Esophagus muscularis mucosa (tissue), 4 donors: ENCODE measurements around the gene CDCA5. TPM values are rescaled to one million over a fixed set of nuclear protein-coding genes. Genes with fewer than 3 reads are reported as not detected.

Experiments used
- DNase-seq: peaks from one replicate; pipeline ENCODE4 v3.0.0-alpha.2; 2017; ENCODE audit errors: extremely low spot score
- H3K27ac ChIP-seq, 4 donors: fragments of 200-600 bp; sonication (generic); replicated peaks in 1 of 4; 1 replicate in 3 of 4; 2 replicates in 1 of 4; pipeline ENCODE4 v1.5.1; 2016 to 2019; ENCODE audit warnings: mild to moderate bottlenecking in 1 of 4
- H3K27me3 ChIP-seq, 4 donors: fragments of 200-600 bp; sonication (generic); one replicate each; pipeline versions ENCODE4 v1.5.1 to v1.6.0; 2016 to 2019
- H3K36me3 ChIP-seq, 4 donors: fragments of 200-600 bp; sonication (generic); one replicate each; pipeline ENCODE4 v1.5.1; 2016 to 2019
- H3K4me1 ChIP-seq, 4 donors: fragments of 200-600 bp; sonication (generic); one replicate each; pipeline ENCODE4 v1.5.1; 2016 to 2019
- H3K4me3 ChIP-seq, 4 donors: fragments of 200-600 bp; sonication (generic); 1 replicate in 2 of 4; 2 replicates in 2 of 4; pipeline ENCODE4 v1.5.1; 2016 to 2019; ENCODE audit warnings: mild to moderate bottlenecking in 4 of 4, moderate library complexity in 1 of 4
- H3K9me3 ChIP-seq, 4 donors: fragments of 200-600 bp; sonication (generic); 1 replicate in 3 of 4; 2 replicates in 1 of 4; pipeline ENCODE4 v1.5.1; 2016 to 2019
- CTCF ChIP-seq, 3 experiments: fragments of 200-600 bp in 2 of 3; fragments of 450-650 bp in 1 of 3; sonication (generic) in 2 of 3; IDR thresholded peaks; one replicate each; pipeline ENCODE4 v1.5.1; 2017 to 2019; ENCODE audit warnings: antibody characterized with exemption in 3 of 3, mild to moderate bottlenecking in 2 of 3, moderate library complexity in 1 of 3
- EP300 ChIP-seq: sonication (generic); formaldehyde crosslinking; IDR thresholded peaks from one replicate; pipeline ENCODE4 v1.6.1; 2017; ENCODE audit warnings: antibody characterized with exemption
- POLR2A ChIP-seq: fragments of 450-650 bp; IDR thresholded peaks from one replicate; pipeline ENCODE4 v1.6.1; 2017; ENCODE audit warnings: antibody characterized with exemption, moderate library complexity, mild to moderate bottlenecking, low read depth
- POLR2AphosphoS5 ChIP-seq, 2 donors: sonication (generic); formaldehyde crosslinking; IDR thresholded peaks; one replicate each; pipeline ENCODE4 v1.6.1; 2017; ENCODE audit warnings: antibody characterized with exemption in 2 of 2
- WGBS: methylation state at CpG from one replicate; pipeline ENCODE4 v1.1.5; 2018; 5-methylcytosine and 5-hydroxymethylcytosine counted together
- intact Hi-C: fragments of 100-400 bp; cut with DNase I; formaldehyde crosslinking; loops from one replicate; pipeline ENCODE4 v1.15.1; 2023
- total RNA-seq, 4 donors: library from RNA; depleted of rRNA; stranded (reverse); fragments of >200 nt; gene quantifications; one replicate each; pipeline versions ENCODE4 v1.1.0 to v1.2.1, GENCODE V29; 2016

The CDCA5 gene
- total RNA-seq, 4 donors from 2014 or later = 0.33 to 1.1 (median 0.38) TPM

DNA sequence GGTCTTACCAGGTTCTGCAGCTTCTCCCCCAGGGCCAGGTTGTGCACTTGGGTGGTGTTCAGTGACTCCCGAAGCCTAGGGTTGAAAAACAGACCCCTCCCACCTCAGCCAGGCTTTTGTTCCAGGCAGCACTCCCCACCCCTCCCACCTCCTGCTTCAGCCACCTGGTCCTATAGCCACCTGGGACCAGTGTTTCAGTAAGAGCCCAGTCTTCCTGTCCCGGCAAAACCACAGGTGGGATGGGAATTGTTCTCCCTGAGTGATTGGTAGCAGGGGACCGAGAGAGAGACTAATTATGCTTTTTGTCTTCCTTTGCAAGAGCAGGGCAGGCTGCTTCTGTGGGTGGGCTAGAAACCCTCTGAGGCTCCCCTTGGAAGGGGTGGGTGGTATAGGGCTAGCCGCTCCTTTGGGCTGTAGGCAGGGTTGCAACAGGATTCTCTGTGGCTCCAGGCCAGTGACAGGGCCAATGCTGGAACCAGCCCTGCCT lies 17.0 kb downstream of the CDCA5 start:
- Histone ChIP-seq H3K4me3 (no peak overlapping the region), H3K36me3 (no peaks in the 10 kb centered on the region), H3K27ac (no peak overlapping the region), H3K9me3 (no peaks in the 10 kb centered on the region), H3K27me3 (no peaks in the 10 kb centered on the region), H3K4me1 (no peaks in the 10 kb centered on the region)
- TF ChIP-seq EP300 (no peak), POLR2A (no peak), POLR2AphosphoS5 (IDR thresholded peaks at IDR 0.05) (no peak), CTCF (IDR thresholded peaks at IDR 0.05) (no peak)
- intact Hi-C loops = loop anchor here (10.0 kb wide), 1 partner anchor 688 kb away; no protein-coding TSS in a partner anchor
- WGBS = 80% methylated on average over 3 of the region's 4 CpGs
- DNase-seq = no peak

DNA sequence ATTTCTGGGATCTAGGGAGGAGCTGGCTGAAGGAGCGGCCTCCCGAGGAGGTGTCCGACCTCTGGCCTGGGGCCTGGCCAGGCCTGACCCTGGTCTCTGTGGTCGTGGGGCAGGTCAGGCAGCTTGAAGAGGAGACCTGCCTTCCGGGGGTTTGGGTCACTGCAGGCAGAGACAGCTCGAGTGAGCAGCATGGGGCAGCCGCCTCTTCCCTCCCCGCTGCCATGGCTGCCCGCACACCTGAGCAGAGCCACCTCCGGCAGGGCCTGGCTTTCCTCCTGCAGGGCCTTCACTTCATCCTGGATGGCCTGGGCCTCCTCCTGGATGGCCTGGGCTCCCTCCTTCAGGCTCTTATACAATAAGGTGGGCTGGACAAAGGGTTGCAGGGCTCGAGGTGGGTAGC lies 17.5 kb downstream of the CDCA5 start:
- Histone ChIP-seq H3K4me3 (no peak overlapping the region), H3K9me3 (no peaks in the 10 kb centered on the region), H3K27me3 (no peaks in the 10 kb centered on the region), H3K36me3 (no peaks in the 10 kb centered on the region), H3K27ac (no peak overlapping the region), H3K4me1 (no peaks in the 10 kb centered on the region)
- no peak for TF ChIP-seq POLR2AphosphoS5 (IDR thresholded peaks at IDR 0.05)
- TF ChIP-seq CTCF (IDR thresholded peaks at IDR 0.05) = no peak
- TF ChIP-seq POLR2A = no peak
- TF ChIP-seq EP300 = no peak
- WGBS = 71% methylated on average over 4 of the region's 11 CpGs
- intact Hi-C loops = loop anchor here (10.0 kb wide), 1 partner anchor 688 kb away; no protein-coding TSS in a partner anchor
- no peak for DNase-seq

DNA sequence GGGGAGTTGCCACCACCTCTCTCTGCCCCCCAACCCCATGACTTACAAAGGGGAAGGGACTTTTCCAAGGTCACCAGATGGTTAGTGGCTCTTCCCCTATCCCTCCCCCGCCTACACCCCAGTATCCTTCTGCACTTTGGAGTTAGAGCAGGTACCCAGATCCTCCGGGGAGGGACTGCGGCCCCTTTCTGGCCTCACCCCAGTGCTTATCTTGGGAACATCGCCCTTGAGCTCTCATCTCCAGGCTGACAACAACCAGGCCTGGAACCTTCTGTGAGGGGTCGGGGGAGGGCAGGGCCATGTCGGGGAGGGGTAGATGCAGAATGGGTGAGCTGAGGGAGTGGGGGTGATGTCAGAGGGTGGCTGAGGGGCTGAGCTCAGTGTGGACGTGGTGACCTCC lies 18.0 kb downstream of the CDCA5 start:
- intact Hi-C loops = loop anchor here (10.0 kb wide), 1 partner anchor 689 kb away; no protein-coding TSS in a partner anchor
- DNase-seq = no peak
- H3K9me3 ChIP-seq = no peaks in the 10 kb centered on the region
- H3K4me1 ChIP-seq = no peaks in the 10 kb centered on the region
- H3K36me3 ChIP-seq = no peaks in the 10 kb centered on the region
- 93% methylated on average over 7 of the region's 7 CpGs for WGBS
- H3K27ac ChIP-seq = no peak overlapping the region
- TF ChIP-seq POLR2AphosphoS5 (IDR thresholded peaks at IDR 0.05) (no peak), CTCF (IDR thresholded peaks at IDR 0.05) (no peak), POLR2A (no peak), EP300 (no peak)
- no peaks in the 10 kb centered on the region for H3K27me3 ChIP-seq
- no peak overlapping the region for H3K4me3 ChIP-seq

GRCh38 chr11:65064847-65065240 lies 19.0 kb downstream of the CDCA5 start:
- no peaks in the 10 kb centered on the region for H3K9me3 ChIP-seq
- H3K27ac ChIP-seq = no peak overlapping the region
- no peaks in the 10 kb centered on the region for H3K36me3 ChIP-seq
- no peak overlapping the region for H3K4me3 ChIP-seq
- H3K4me1 ChIP-seq = no peaks in the 10 kb centered on the region
- no peaks in the 10 kb centered on the region for H3K27me3 ChIP-seq
- WGBS = 75% methylated on average over 4 of the region's 4 CpGs
- TF ChIP-seq EP300 (no peak), POLR2A (no peak), CTCF (IDR thresholded peaks at IDR 0.05) (no peak), POLR2AphosphoS5 (IDR thresholded peaks at IDR 0.05) (no peak)
- intact Hi-C loops = loop anchor here (10.0 kb wide), 1 partner anchor 690 kb away; no protein-coding TSS in a partner anchor
- no peak for DNase-seq

- no CpG with 5 or more reads among the region's 3 CpGs for WGBS
- Histone ChIP-seq H3K27ac (no peak overlapping the region), H3K4me3 (no peak overlapping the region), H3K36me3 (no peaks in the 10 kb centered on the region), H3K9me3 (no peaks in the 10 kb centered on the region), H3K4me1 (no peaks in the 10 kb centered on the region), H3K27me3 (no peaks in the 10 kb centered on the region)
- no peak for TF ChIP-seq POLR2A
- no peak for TF ChIP-seq POLR2AphosphoS5 (IDR thresholded peaks at IDR 0.05)
- TF ChIP-seq EP300 = no peak
- no peak for TF ChIP-seq CTCF (IDR thresholded peaks at IDR 0.05)
- intact Hi-C loops = loop anchor here (10.0 kb wide), 1 partner anchor 691 kb away; no protein-coding TSS in a partner anchor
- DNase-seq = no peak
Measured at GRCh38 chr11:65063532-65063931, 20.3 kb downstream of the CDCA5 start.
